Spleen (tissue), 11 donors: ENCODE results near the gene SIM2. TPM values are rescaled to one million over a fixed set of nuclear protein-coding genes. Genes with fewer than 3 reads are reported as not detected.

Source experiments
- DNase-seq: peaks from one replicate; pipeline ENCODE4 v3.0.0-alpha.2; 2020
- H3K27ac ChIP-seq, 8 donors: fragments of 200-600 bp; sonication (generic) in 7 of 8; 1 replicate in 4 of 8; 2 replicates in 4 of 8; pipeline versions ENCODE4 v1.5.0 to v1.8.0; 2016 to 2021; ENCODE audit warnings: inconsistent platforms in 4 of 8, mild to moderate bottlenecking in 4 of 8, moderate library complexity in 1 of 8
- H3K27me3 ChIP-seq, 7 donors: fragments of 200-600 bp; sonication (generic) in 6 of 7; replicated peaks in 1 of 7; 1 replicate in 4 of 7; 2 replicates in 3 of 7; pipeline versions ENCODE4 v1.5.0 to v1.8.0; 2016 to 2021; ENCODE audit warnings: inconsistent platforms in 3 of 7, mild to moderate bottlenecking in 1 of 7
- H3K36me3 ChIP-seq, 6 donors: fragments of 200-600 bp; sonication (generic) in 5 of 6; 1 replicate in 4 of 6; 2 replicates in 2 of 6; pipeline versions ENCODE4 v1.5.0 to v1.8.0; 2016 to 2021; ENCODE audit warnings: inconsistent platforms in 2 of 6
- H3K4me1 ChIP-seq, 6 donors: fragments of 200-600 bp; sonication (generic) in 5 of 6; 1 replicate in 3 of 6; 2 replicates in 3 of 6; pipeline versions ENCODE4 v1.5.0 to v1.8.0; 2016 to 2021; ENCODE audit warnings: inconsistent platforms in 3 of 6
- H3K4me3 ChIP-seq, 8 donors: fragments of 200-600 bp; sonication (generic) in 7 of 8; 1 replicate in 4 of 8; 2 replicates in 4 of 8; pipeline versions ENCODE4 v1.5.0 to v1.8.0; 2016 to 2021; ENCODE audit warnings: inconsistent platforms in 4 of 8, mild to moderate bottlenecking in 4 of 8, moderate library complexity in 2 of 8
- H3K9me3 ChIP-seq, 8 donors: fragments of 200-600 bp; sonication (generic) in 7 of 8; 1 replicate in 4 of 8; 2 replicates in 4 of 8; pipeline versions ENCODE4 v1.5.0 to v1.8.0; 2016 to 2021; ENCODE audit warnings: inconsistent platforms in 4 of 8
- POLR2A ChIP-seq, 3 donors: fragments of 450-650 bp; IDR thresholded peaks; one replicate each; pipeline ENCODE4 v1.5.1; 2017; ENCODE audit warnings: antibody characterized with exemption in 3 of 3, mild to moderate bottlenecking in 1 of 3
- POLR2AphosphoS5 ChIP-seq, 3 donors: sonication (generic); formaldehyde crosslinking; IDR thresholded peaks; one replicate each; pipeline ENCODE4 v1.5.1; 2017; ENCODE audit warnings: antibody characterized with exemption in 3 of 3
- WGBS, 5 donors: extraction: QIAGEN DNeasy Blood & Tissue Kit in 3 of 5; methylation state at CpG; one replicate each; pipeline versions ENCODE4 v1.1.5 to v1.1.7; 2013 to 2018; 5-methylcytosine and 5-hydroxymethylcytosine counted together
- intact Hi-C: fragments of 100-400 bp; cut with DNase I; formaldehyde crosslinking; loops from one replicate; pipeline ENCODE4 v1.15.0; 2023; ENCODE audit warnings: low total_unique reads
- polyA plus RNA-seq, 3 donors: library from polyadenylated mRNA; stranded (reverse); fragments of 200-250 nt; gene quantifications; one replicate each; pipeline ENCODE4 v1.2.1, GENCODE V29; 2013
- total RNA-seq, 7 donors: library from RNA; depleted of rRNA in 3 of 7; stranded (reverse); fragments of >200 nt in 3 of 7; fragmentation: NEBNext Ultra II Directional in 4 of 7; extraction: Animal tissue kit (Norgen Biotek cat#: 25700) in 4 of 7; gene quantifications; one replicate each; pipeline versions ENCODE4 v1.1.0 to v1.2.1, GENCODE V29; 2016 to 2021
- TF ChIP-seq, protein P1 (sequence below), 11 experiments: fragments of 200-600 bp in 7 of 11; fragments of 450-650 bp in 4 of 11; sonication (generic) in 4 of 11; IDR thresholded peaks in 8 of 11; conservative IDR thresholded peaks in 3 of 11; 1 replicate in 7 of 11; 2 replicates in 4 of 11; pipeline versions ENCODE4 v1.4.0 to v1.8.0; 2016 to 2021; ENCODE audit warnings: antibody characterized with exemption in 11 of 11, inconsistent platforms in 4 of 11, mild to moderate bottlenecking in 1 of 11
- donor health status: healthy with polysubstance abuse.
- donor health status: DM: no; HTN: no; CAD: no; lungs with moderate emphysema.
- donor health status: DM: no; HTN: no; CAD: no.
- donor health status: Bipolar disorder and iron deficiency.
- donor health status: healthy.
- donor health status: DM: no; HTN: no; CAD: no.
- donor health status: DM: yes; HTN: yes; CAD: no.

Gene SIM2
- total and polyA plus RNA-seq, 10 donors: not detected

DNA sequence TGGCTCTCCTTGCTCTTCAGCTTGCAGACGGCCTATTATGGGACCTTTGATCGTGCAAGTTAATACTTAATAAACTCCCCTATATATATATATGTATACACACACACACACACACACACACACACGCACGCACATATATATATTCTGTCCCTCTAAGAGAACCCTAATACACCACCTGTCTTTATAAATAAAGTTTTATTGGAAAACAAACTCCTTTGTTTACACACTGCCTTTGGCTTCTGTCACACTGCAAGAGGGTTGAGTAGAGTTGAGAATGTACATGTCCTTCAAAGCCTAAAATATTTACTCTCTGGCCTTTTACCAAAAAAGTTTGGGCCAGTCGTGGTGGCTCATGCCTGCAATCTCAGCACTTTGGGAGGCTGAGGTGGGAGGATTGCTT lies 26.2 kb upstream of the SIM2 start:
- no peak overlapping the region for H3K4me3 ChIP-seq
- H3K27me3 ChIP-seq: peaks cover 0 to 51% (median 0%) of the 10 kb centered on the region in 7 donors
- no peaks in the 10 kb centered on the region for H3K36me3 ChIP-seq
- H3K9me3 ChIP-seq: no peaks in the 10 kb centered on the region
- no peak overlapping the region for H3K27ac ChIP-seq
- no peaks in the 10 kb centered on the region for H3K4me1 ChIP-seq
- intact Hi-C loops: no loop called here
- no peak for DNase-seq
- 80 to 91% (median 87%) methylated on average over 5 of the region's 5 CpGs for WGBS, 5 donors
- no peak for TF ChIP-seq POLR2A (IDR thresholded peaks at IDR 0.05)
- no peak for TF ChIP-seq POLR2AphosphoS5 (IDR thresholded peaks at IDR 0.05)
- TF ChIP-seq, protein P1, sequence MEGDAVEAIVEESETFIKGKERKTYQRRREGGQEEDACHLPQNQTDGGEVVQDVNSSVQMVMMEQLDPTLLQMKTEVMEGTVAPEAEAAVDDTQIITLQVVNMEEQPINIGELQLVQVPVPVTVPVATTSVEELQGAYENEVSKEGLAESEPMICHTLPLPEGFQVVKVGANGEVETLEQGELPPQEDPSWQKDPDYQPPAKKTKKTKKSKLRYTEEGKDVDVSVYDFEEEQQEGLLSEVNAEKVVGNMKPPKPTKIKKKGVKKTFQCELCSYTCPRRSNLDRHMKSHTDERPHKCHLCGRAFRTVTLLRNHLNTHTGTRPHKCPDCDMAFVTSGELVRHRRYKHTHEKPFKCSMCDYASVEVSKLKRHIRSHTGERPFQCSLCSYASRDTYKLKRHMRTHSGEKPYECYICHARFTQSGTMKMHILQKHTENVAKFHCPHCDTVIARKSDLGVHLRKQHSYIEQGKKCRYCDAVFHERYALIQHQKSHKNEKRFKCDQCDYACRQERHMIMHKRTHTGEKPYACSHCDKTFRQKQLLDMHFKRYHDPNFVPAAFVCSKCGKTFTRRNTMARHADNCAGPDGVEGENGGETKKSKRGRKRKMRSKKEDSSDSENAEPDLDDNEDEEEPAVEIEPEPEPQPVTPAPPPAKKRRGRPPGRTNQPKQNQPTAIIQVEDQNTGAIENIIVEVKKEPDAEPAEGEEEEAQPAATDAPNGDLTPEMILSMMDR (IDR thresholded peaks at IDR 0.05 in 8 of 11, conservative IDR thresholded peaks at IDR 0.05 in 3 of 11): no peak

DNA sequence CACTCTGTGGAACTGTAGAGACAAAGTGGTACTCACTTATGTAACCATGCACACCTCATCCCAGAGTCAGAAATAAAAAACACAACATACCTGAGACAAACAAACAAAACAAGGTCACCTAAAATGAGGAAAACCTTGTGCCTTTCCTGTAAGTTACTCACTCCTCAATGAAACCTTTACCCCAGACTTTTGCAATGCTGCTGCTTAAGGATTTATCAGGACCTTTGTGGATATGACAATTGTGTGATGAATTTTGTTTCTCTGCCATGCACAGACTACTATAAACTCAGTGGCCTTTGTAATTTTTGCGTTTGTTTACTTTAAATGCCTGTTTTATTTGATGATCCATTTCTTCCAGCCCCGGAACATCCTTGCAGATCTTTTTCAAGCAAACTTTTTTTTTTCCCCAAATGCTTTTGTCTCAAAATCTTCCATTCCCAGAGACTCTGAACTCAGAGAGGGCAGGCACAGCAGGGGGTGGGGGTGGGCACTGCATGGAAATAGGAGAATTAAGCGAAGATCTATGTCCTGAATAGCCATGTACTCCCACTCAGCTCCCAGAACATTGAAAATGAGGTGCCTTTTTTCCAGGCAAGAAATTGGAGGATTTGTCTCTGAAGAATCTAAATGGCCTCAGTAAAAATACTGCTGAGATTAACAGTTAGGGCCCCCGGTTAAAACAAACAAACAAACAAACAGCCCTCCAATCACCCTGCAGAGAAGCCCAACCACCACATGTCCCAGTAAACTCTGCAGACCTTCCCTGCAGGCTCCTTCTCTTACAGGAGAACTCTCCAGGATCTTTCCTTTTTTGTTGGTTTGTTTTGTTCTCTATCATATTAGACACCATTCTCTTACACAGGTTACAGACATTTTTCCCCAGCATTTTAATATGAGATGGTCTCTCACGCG lies 22.6 kb upstream of the SIM2 start:
- H3K4me1 ChIP-seq: no peaks in the 10 kb centered on the region
- H3K9me3 ChIP-seq: peaks cover 0 to 17% (median 13%) of the 10 kb centered on the region in 8 donors
- H3K4me3 ChIP-seq: no peak overlapping the region
- DNase-seq: no peak
- intact Hi-C loops: no loop called here
- H3K27me3 ChIP-seq: peaks cover 0 to 53% (median 4%) of the 10 kb centered on the region in 7 donors
- no peak overlapping the region for H3K27ac ChIP-seq
- no peaks in the 10 kb centered on the region for H3K36me3 ChIP-seq
- TF ChIP-seq POLR2A (IDR thresholded peaks at IDR 0.05): no peak
- TF ChIP-seq POLR2AphosphoS5 (IDR thresholded peaks at IDR 0.05): no peak
- TF ChIP-seq, protein P1 (IDR thresholded peaks at IDR 0.05 in 8 of 11, conservative IDR thresholded peaks at IDR 0.05 in 3 of 11): no peak
- WGBS, 5 donors: 67 to 70% (median 68%) methylated on average over 6 of the region's 6 CpGs

DNA sequence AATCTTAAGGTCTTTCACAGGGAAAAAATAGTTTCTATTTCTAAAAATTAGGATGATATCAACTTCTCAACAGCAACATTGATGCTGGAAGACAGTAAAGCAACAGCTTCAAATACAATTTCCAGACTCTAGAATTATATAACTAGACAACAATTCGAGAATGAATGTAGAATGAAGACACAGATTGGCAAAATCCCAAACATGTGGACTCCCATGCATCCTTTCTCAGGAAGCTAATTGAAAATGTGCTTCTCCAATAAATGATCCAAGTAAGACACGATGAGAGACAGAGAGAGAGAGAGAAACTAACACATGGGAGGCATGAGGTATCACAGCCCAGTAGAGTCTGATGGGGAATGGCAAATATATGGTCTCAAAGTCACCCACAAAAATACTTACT lies 21.5 kb upstream of the SIM2 start:
- intact Hi-C loops: no loop called here
- Histone ChIP-seq H3K36me3 (no peaks in the 10 kb centered on the region), H3K4me1 (no peaks in the 10 kb centered on the region), H3K27me3 (peaks cover 0 to 60% (median 6%) of the 10 kb centered on the region in 7 donors), H3K27ac (no peak overlapping the region), H3K9me3 (peaks cover 0 to 25% (median 17%) of the 10 kb centered on the region in 8 donors), H3K4me3 (no peak overlapping the region)
- 52 to 80% (median 58%) methylated on average over 2 of the region's 2 CpGs for WGBS, 5 donors
- TF ChIP-seq, protein P1 (IDR thresholded peaks at IDR 0.05 in 8 of 11, conservative IDR thresholded peaks at IDR 0.05 in 3 of 11): no peak
- TF ChIP-seq POLR2A (IDR thresholded peaks at IDR 0.05) (no peak), POLR2AphosphoS5 (IDR thresholded peaks at IDR 0.05) (no peak)
- DNase-seq: no peak

DNA sequence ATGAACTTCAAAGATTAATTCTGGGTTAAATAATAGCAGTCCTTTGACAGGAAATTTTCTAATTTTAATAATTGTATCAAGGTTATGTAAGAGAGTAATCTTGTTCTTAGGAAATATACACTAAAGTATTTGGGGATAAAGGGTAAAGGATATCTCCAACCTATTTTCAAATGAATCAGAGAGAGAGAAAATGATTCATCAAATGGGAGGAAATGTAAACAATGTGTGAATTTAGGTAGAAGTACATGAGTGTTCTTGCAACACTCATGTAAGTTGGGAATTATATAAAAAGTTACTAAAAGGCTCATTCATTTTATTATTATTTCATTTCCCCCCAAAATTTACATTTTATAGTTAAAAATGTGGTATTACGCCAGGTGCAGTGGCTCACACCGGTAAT lies 20.4 kb upstream of the SIM2 start:
- Histone ChIP-seq H3K27me3 (peaks cover 0 to 71% (median 12%) of the 10 kb centered on the region in 7 donors), H3K27ac (no peak overlapping the region), H3K4me3 (no peak overlapping the region), H3K4me1 (no peaks in the 10 kb centered on the region), H3K9me3 (peaks cover 0 to 25% (median 17%) of the 10 kb centered on the region in 8 donors), H3K36me3 (no peaks in the 10 kb centered on the region)
- 92 to 96% (median 96%) methylated on average over 2 of the region's 2 CpGs for WGBS, 5 donors
- DNase-seq: no peak
- intact Hi-C loops: no loop called here
- no peak for TF ChIP-seq POLR2AphosphoS5 (IDR thresholded peaks at IDR 0.05)
- TF ChIP-seq, protein P1 (IDR thresholded peaks at IDR 0.05 in 8 of 11, conservative IDR thresholded peaks at IDR 0.05 in 3 of 11): no peak
- no peak for TF ChIP-seq POLR2A (IDR thresholded peaks at IDR 0.05)
